Right lobe of liver (tissue), 6 donors: ENCODE measurements around the gene ERC1. TPM values are rescaled to one million over a fixed set of nuclear protein-coding genes. Genes with fewer than 3 reads are reported as not detected.

ENCODE experiments used
- ATAC-seq, 4 donors: fragments of 200-7000 bp; cut with Tn5 transposase; one replicate each; pipeline ENCODE4 v1.9.1; 2020; ENCODE audit warnings: mild to moderate bottlenecking in 4 of 4, moderate library complexity in 4 of 4
- DNase-seq, 3 donors: peaks; one replicate each; pipeline ENCODE4 v3.0.0-alpha.2; 2020
- H3K27ac ChIP-seq, 3 donors: fragments of 200-600 bp; one replicate each; pipeline ENCODE4 v1.8.0; 2022
- H3K27me3 ChIP-seq, 2 donors: fragments of 200-600 bp; one replicate each; pipeline ENCODE4 v1.8.0; 2022
- H3K36me3 ChIP-seq, 4 donors: fragments of 200-600 bp; sonication (generic) in 1 of 4; one replicate each; pipeline versions ENCODE4 v1.5.1 to v1.8.0; 2017 to 2022; ENCODE audit warnings: control low read depth in 1 of 4
- H3K4me1 ChIP-seq, 4 donors: fragments of 200-600 bp; sonication (generic) in 1 of 4; one replicate each; pipeline versions ENCODE4 v1.5.1 to v1.8.0; 2017 to 2022; ENCODE audit warnings: control low read depth in 1 of 4
- H3K4me3 ChIP-seq, 3 donors: fragments of 200-600 bp; one replicate each; pipeline ENCODE4 v1.8.0; 2022
- H3K9me3 ChIP-seq, 4 donors: fragments of 200-600 bp; sonication (generic) in 1 of 4; one replicate each; pipeline versions ENCODE4 v1.5.1 to v1.8.0; 2017 to 2022; ENCODE audit warnings: control low read depth in 1 of 4
- CTCF ChIP-seq, 4 donors: fragments of 200-600 bp in 3 of 4; fragments of 450-650 bp in 1 of 4; IDR thresholded peaks; one replicate each; pipeline versions ENCODE4 v1.5.1 to v1.8.0; 2016 to 2022; ENCODE audit warnings: antibody characterized with exemption in 4 of 4, mild to moderate bottlenecking in 2 of 4
- POLR2A ChIP-seq: fragments of 450-650 bp; IDR thresholded peaks from one replicate; pipeline ENCODE4 v1.6.1; 2017; ENCODE audit warnings: antibody characterized with exemption, mild to moderate bottlenecking
- WGBS: methylation state at CpG from one replicate; pipeline ENCODE4 v1.1.6; 2018; ENCODE audit warnings: low coverage, low lambda C conversion rate; ENCODE audit not compliant: insufficient coverage; ENCODE audit errors: missing lambda C conversion rate; 5-methylcytosine and 5-hydroxymethylcytosine counted together
- intact Hi-C, 2 donors: fragments of 100-400 bp; cut with DNase I; formaldehyde crosslinking; loops; one replicate each; pipeline versions ENCODE4 v1.11.2 to v1.14.1; 2022
- total RNA-seq, 6 experiments: library from RNA; depleted of rRNA in 2 of 6; stranded (reverse); fragments of >200 nt in 2 of 6; fragmentation: NEBNext Ultra II Directional in 3 of 6; extraction: Animal tissue kit (Norgen Biotek cat#: 25700) in 3 of 6; gene quantifications; one replicate each; pipeline versions ENCODE4 v1.1.0 to v1.2.4, GENCODE V29; 2016 to 2023
- donor health status: DM: no; HTN: yes; CAD: no.
- donor health status: DM: no; HTN: no; CAD: no.
- donor health status: DM: no; HTN: no; CAD: no.
- donor health status: DM: no; HTN: yes; CAD: no.
- donor health status: DM: no; HTN: yes; CAD: no.

Gene ERC1
- total RNA-seq, 6 experiments from 2014 or later: 24.8 to 30.8 (median 28.6) TPM

DNA sequence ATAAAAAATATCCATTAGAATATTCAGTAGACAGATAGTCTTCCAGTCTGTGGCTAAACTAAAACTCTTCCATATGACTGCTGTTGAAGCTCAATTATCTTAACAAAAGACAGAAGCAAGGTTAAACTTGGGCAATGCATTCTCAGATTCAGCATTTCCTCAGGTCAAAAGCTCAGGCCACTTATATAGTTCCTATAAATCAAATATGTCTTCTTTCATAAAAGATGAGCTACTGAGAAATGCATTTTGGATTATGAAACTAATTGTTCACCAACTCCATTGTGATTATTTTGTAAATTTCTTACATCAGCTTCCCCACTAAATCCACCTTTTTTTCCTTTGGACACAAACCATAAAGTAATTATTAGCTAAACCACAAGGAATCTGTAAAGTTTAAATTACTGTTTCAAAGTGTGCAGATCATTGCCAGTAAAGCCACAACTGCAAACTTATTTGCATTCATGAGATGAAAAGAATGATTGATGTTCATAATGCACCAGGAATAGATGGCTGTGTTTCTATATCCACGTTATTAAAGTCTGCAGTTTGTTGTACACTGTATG, 379.0 kb downstream of the ERC1 start:
- no peaks in the 10 kb centered on the region for H3K9me3 ChIP-seq
- H3K4me3 ChIP-seq: no peak overlapping the region
- TF ChIP-seq CTCF (IDR thresholded peaks at IDR 0.05): no peak
- no peak for TF ChIP-seq POLR2A
- intact Hi-C loops: no loop called here
- H3K27ac ChIP-seq: no peak overlapping the region
- H3K36me3 ChIP-seq: no peaks in the 10 kb centered on the region
- peak in 1 of 4 donors; percentile 17 for ATAC-seq
- DNase-seq: no peak
- H3K4me1 ChIP-seq: peaks cover 0 to 2% (median 0%) of the 10 kb centered on the region in 4 donors
- no peaks in the 10 kb centered on the region for H3K27me3 ChIP-seq
- 80% methylated on average over 1 of the region's 1 CpG for WGBS

DNA sequence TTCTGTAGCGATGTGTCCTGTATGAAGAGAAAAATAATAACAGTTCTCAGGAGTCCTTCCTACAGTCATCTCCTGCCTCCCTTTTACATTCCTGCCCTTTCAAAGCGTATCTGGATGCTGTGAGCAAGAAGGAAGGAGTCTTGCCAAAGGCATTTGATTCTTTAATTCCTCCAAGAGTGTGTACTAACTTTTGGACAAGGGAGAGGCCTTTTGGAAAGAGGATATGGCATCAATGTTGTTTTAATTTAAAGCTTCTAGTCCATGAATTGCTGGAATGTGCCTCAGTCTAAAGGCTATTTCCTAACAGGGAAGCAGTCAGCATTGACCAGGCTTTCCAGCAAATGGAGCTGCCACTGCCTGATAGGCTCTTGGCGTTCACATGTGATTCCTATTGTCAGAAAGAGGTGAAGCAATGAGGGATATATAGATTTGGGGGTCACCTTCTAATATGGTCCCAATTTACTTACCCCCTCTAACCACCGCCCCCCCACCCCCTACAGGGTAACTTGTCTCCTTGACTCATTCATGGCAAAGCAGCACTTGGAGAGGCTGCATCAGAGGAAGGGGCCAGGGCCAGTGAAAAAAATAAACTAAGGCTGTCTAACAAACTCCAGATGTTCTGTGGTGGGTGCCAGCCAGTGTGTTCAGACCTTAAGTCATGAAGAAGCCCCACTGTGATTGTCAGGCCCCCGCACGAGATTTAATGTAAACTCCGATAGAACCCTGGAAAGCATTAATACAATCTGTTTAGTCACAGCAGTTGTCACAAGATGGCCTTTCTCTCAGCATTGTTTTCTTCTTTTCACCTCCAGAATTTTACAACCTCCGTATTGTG, 383.1 kb downstream of the ERC1 start:
- WGBS: 96% methylated on average over 7 of the region's 8 CpGs
- intact Hi-C loops: no loop called here
- no peak overlapping the region for H3K27ac ChIP-seq
- H3K36me3 ChIP-seq: no peaks in the 10 kb centered on the region
- H3K27me3 ChIP-seq: no peaks in the 10 kb centered on the region
- H3K9me3 ChIP-seq: no peaks in the 10 kb centered on the region
- peaks cover 0 to 37% (median 6%) of the 10 kb centered on the region in 4 donors for H3K4me1 ChIP-seq
- H3K4me3 ChIP-seq: no peak overlapping the region
- ATAC-seq (no peak), DNase-seq (no peak)
- TF ChIP-seq CTCF (IDR thresholded peaks at IDR 0.05) (no peak), POLR2A (no peak)

- Histone ChIP-seq H3K27me3 (no peaks in the 10 kb centered on the region), H3K36me3 (no peaks in the 10 kb centered on the region), H3K9me3 (no peaks in the 10 kb centered on the region), H3K4me1 (peaks cover 0 to 37% (median 6%) of the 10 kb centered on the region in 4 donors), H3K4me3 (no peak overlapping the region), H3K27ac (peak overlapping the region in 2 of 3 donors; percentile 58 to 71)
- peak in 1 of 3 donors; percentile 58 for DNase-seq
- WGBS: 12% methylated on average over 2 of the region's 6 CpGs
- peak; percentile 70 to 79 (median 74) for ATAC-seq
- intact Hi-C loops: no loop called here
- no peak for TF ChIP-seq CTCF (IDR thresholded peaks at IDR 0.05)
- no peak for TF ChIP-seq POLR2A
These were observed 384.3 kb downstream of the ERC1 start for GRCh38 chr12:1375323-1375722.

GRCh38 chr12:1377117-1377516, 386.1 kb downstream of the ERC1 start:
- no peaks in the 10 kb centered on the region for H3K9me3 ChIP-seq
- DNase-seq (no peak), ATAC-seq (peak; percentile 44 to 54 (median 54))
- H3K27ac ChIP-seq: peak overlapping the region; percentile 6 to 71 (median 64)
- no peaks in the 10 kb centered on the region for H3K36me3 ChIP-seq
- no peaks in the 10 kb centered on the region for H3K27me3 ChIP-seq
- intact Hi-C loops: no loop called here
- H3K4me3 ChIP-seq: peak overlapping the region in 1 of 3 donors; percentile 8
- H3K4me1 ChIP-seq: peaks cover 0 to 37% (median 6%) of the 10 kb centered on the region in 4 donors
- 58% methylated on average over 5 of the region's 5 CpGs for WGBS
- no peak for TF ChIP-seq CTCF (IDR thresholded peaks at IDR 0.05)
- no peak for TF ChIP-seq POLR2A
